Keratinocyte (primary cell): Measurements from ENCODE around the gene ADGRV1.

ENCODE experiments used
- CTCF ChIP-seq, 3 experiments: IDR thresholded peaks in 1 of 3; conservative IDR thresholded peaks in 1 of 3; optimal IDR thresholded peaks in 1 of 3; 2 replicates in 2 of 3; 3 replicates in 1 of 3; pipeline versions ENCODE3 to v1.5.1; 2011; ENCODE audit warnings: low read length in 3 of 3, mild to moderate bottlenecking in 3 of 3, moderate library complexity in 2 of 3, control low read depth in 1 of 3, inconsistent platforms in 1 of 3; ENCODE audit not compliant: insufficient read depth in 2 of 3; ENCODE audit errors: extremely low read depth in 1 of 3
- EZH2 ChIP-seq: IDR thresholded peaks from one replicate; pipeline ENCODE4 v1.6.1; 2012; ENCODE audit warnings: inconsistent platforms, mild to moderate bottlenecking, low read length, moderate library complexity

GRCh38 chr5:91022518-91022917, 463.9 kb downstream of the ADGRV1 start:
- TF ChIP-seq EZH2 (no peak), CTCF (optimal IDR thresholded peaks at IDR 0.05 in 1 of 3, IDR thresholded peaks at IDR 0.05 in 1 of 3, conservative IDR thresholded peaks at IDR 0.05 in 1 of 3; ENCODE audit: extremely low read depth in 1 of 3, insufficient read depth in 2 of 3, low read length in 3 of 3) (no peak)
